Embryonic facial prominence (tissue), 1 donor: ENCODE measurements around the gene BAIAP2L2.
"Not testable (repeated sequence)": the region's sequence is repeated elsewhere in the genome, so short reads cannot be mapped to it uniquely, and the experiment has no call there.

Source experiments
- DNase-seq: peaks from one replicate; pipeline ENCODE4 v3.0.0-alpha.2; 2016; ENCODE audit errors: extremely low spot score

Gene BAIAP2L2

GRCh38 chr22:38127869-38128268 lies 17.4 kb upstream of the BAIAP2L2 start:
- no peak for DNase-seq

- DNase-seq, result no peak
Observed at GRCh38 chr22:38126928-38127668, 16.6 kb upstream of the BAIAP2L2 start.

DNA sequence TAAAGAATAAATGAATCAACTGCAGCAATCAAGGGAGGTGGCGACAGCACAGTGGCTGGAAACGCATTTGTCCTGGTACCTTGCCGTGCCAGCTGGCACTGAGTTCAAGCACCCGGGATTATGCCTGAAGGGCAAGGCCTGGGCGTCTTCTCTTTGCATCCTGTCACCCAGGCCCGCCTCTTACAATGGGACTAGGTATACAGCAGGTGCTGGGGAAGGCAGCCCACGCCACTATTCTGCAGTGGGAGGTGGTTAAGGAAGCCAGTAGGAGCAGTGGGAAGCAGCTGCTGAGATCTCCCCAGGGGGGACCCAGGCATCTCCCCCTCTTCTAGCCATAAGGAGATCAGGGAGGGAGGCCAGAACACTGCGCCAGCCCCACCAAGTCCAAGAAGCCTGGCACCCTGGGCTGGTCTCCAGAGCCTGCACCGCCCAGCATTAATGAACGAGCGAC lies 15.3 kb upstream of the BAIAP2L2 start:
- no peak for DNase-seq

DNA sequence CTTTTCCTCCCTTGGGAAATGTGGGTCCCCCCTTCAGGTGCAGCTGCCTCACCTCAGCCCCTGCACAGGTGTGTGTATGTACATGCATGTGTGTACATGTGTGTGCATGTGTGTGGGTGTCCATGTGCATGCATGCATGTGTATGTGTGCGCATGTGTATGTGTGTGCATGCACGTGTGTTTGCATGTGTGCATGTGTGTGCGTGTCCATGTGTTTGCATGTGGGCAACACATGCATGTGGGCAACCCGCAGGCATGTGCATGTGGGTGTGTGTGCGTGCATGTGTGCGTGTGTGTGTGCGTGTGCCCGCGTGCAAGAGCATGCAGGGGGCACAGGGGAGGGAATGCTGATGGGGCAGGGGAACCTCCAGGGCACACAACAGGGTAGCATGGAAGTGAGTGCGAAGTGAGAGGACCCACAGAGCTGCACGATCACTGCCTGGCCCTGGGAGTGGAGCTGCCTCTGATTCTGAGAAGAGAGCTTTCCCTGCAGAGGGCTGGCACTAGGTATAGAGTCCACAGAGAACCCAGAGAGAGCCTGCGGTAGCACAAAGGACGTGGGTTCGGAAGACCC lies 14.6 kb upstream of the BAIAP2L2 start:
- no peak for DNase-seq

DNA sequence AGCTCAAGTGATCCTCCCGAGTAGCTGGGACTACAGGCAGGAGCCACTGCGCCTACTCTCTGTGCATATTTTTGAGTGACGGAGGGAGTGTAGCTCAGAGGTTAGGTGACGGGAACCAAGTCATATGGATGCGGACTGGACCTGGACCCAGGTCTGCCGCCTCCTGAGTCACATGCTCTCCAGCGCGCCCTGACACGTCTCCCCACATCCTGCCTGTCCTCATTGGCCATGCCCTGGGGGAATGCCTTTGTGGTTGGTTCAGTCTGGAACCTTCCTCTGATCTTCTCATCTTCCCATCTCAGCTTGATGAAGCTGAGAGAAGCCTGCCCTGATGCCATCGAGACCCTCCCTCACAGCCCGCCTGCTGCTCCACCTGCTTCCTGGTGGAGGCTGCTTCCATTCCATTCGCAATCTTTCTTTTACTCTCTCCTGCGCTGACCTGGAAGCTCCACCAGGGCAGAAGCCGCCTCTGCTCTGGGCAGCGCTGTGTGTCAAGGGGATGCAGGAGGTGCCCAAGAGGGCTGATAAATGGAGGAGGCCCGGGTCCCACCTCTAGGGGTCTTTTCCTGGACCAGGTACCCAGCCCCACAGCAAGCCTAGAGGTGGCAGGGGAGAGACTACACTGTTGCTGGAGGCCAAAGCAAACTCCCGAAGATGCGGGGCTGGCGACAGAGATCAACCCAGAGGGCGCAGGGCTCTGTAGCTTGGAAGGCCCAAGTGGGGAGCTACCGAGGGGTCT lies 13.9 kb upstream of the BAIAP2L2 start:
- no peak for DNase-seq

DNA sequence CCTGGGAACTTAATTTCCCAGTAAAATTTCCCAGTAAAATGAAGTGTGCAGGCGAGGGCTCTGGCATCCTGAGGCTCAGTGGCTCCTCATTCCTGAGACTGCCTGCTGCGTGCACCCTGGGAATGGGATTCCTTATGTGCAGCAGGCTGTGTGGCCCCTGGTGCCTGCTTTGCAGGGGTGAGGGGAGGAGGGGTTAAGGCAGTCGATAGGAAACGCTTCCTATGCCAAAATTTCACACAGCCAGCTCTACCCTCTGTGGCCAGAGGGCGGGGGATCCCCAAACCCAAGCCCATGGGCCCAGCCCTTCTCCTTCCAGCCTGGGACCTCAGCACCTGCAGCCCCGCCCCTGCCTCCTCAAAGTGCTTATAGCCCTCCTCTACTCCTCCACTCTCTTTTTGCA lies 12.1 kb upstream of the BAIAP2L2 start:
- DNase-seq, result no peak

GRCh38 chr22:38120359-38121110 lies 10.1 kb upstream of the BAIAP2L2 start:
- no peak for DNase-seq

DNA sequence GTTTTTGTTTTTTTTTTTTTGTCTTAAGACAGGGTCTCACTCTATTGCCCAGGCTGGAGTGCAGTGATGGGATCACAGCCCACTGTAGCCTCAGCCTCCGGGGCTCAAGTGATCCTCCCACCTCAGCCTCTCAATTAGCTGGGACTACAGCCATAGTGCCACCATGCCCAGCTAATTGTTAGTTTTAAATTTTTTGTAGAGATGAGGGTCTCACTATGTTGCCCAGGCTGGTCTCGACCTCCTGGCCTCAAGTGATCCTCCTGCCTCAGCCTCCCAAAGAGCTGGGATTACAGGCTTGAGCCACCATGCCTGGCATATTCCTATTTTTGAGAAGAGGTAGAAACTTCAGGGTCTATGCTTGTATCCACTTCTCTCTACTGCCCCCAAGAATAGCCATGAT lies 8.3 kb upstream of the BAIAP2L2 start:
- DNase-seq, result not testable (repeated sequence)

DNA sequence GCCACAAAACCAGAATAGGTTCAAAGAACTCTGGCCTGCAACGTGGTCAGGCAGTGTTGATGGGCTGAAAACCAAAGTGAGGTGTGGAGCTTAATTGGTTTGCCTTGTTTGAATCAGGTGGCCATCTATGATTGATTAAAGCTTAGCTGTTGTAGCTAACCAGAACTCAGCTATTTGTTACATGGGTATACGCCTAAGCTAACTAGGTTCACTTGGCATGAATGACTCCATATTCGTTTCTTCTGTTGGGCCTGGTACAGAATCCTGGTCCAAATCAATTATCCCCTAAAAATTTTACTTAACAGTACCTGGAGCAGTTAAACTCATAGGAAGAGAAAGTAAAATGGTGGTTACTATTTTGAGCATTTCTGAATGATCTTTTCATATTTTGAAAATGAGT lies 7.7 kb upstream of the BAIAP2L2 start:
- no peak for DNase-seq

DNA sequence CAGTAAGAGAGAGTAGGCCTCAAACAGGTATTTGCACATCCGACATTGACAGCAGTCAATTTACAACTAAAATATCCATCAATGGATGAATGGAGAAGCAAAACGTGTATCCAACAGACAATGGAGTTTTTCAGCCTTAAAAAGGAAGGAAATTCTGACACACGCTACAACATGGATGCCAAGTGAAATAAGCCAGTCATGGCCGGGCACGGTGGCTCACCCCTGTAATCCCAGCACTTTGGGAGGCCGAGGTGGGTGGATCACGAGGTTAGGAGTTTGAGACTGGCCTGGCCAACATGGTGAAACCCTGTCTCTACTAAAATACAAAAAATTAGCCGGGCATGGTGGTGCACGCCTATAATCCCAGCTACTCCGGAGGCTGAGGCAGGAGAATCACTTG lies 7.1 kb upstream of the BAIAP2L2 start:
- DNase-seq, result not testable (repeated sequence)

- DNase-seq, result no peak
Observed at GRCh38 chr22:38115423-38116205, 5.1 kb upstream of the BAIAP2L2 start.

DNA sequence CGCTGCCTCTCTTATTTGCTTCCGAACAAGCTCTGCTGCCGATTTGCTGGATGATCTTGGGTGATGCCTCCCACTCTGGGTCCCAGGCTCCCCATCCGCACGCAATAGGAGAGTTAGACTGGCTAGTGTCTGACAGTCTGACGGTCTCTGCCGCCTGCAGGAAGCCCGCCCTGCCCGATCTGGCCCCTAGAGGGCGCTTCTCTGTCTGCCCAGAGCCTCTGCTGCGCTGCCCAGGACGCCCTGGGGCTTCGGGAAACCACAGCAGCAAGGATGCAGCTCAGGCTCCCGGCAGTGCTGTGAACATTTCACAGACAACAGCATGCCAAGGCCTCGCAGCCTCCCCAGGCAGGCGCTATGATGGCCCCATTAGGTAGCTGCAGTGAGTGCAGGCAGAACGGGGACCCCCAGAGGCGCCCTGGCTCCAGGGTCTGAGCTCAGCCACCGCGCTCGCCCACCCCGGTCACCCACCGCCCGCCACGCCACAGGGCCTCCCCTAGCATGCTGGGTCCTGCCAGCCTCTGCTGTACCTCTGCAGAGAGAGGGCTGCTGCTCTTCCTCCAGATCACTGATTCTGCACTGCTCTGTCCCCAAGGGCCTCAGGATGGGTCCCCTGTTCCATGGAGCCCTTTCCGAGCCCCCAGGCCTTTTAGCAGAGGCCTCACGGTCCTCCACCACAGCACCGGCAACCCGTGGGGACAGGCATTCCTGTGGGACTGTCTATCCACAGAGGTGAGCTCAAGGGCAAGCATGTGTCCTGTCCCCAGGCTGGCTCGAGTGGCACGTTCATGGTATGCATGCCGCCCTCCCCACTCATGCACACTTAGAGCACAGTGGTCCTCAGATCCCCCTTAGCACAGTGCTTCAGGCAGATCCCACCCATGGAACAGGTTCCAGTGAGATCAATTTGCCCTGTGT lies 4.3 kb upstream of the BAIAP2L2 start:
- peak; percentile 35 for DNase-seq

- DNase-seq, result no peak
Observed at GRCh38 chr22:38112381-38112780, 1.9 kb upstream of the BAIAP2L2 start.

GRCh38 chr22:38111925-38112355 lies 1.5 kb upstream of the BAIAP2L2 start:
- DNase-seq, result no peak

GRCh38 chr22:38110863-38111852 lies 674 bp upstream of the BAIAP2L2 start:
- DNase-seq, result no peak

- DNase-seq, result no peak
Observed at GRCh38 chr22:38109371-38110001, 998 bp downstream of the BAIAP2L2 start.

- no peak for DNase-seq
Observed at GRCh38 chr22:38108561-38109319, 1.7 kb downstream of the BAIAP2L2 start.
